Mammary epithelial cell (primary cell): ENCODE data around the gene PCDHGB6.
"Not testable (repeated sequence)": the region's sequence is repeated elsewhere in the genome, so short reads cannot be mapped to it uniquely, and the experiment has no call there.

ENCODE experiments used
- CTCF ChIP-seq, 2 donors: IDR thresholded peaks in 1 of 2; conservative IDR thresholded peaks in 1 of 2; 2 replicates each; pipeline ENCODE4 v1.5.1; 2011 to 2012; ENCODE audit warnings: inconsistent platforms in 2 of 2, low read length in 2 of 2, mild to moderate bottlenecking in 2 of 2, control low read depth in 1 of 2, low read depth in 1 of 2; ENCODE audit not compliant: insufficient read depth in 1 of 2; ENCODE audit errors: extremely low read depth in 1 of 2
- EZH2 ChIP-seq: IDR thresholded peaks from 2 replicates; pipeline ENCODE4 v1.6.1; 2012; ENCODE audit warnings: low read length, inconsistent platforms, borderline replicate concordance

DNA sequence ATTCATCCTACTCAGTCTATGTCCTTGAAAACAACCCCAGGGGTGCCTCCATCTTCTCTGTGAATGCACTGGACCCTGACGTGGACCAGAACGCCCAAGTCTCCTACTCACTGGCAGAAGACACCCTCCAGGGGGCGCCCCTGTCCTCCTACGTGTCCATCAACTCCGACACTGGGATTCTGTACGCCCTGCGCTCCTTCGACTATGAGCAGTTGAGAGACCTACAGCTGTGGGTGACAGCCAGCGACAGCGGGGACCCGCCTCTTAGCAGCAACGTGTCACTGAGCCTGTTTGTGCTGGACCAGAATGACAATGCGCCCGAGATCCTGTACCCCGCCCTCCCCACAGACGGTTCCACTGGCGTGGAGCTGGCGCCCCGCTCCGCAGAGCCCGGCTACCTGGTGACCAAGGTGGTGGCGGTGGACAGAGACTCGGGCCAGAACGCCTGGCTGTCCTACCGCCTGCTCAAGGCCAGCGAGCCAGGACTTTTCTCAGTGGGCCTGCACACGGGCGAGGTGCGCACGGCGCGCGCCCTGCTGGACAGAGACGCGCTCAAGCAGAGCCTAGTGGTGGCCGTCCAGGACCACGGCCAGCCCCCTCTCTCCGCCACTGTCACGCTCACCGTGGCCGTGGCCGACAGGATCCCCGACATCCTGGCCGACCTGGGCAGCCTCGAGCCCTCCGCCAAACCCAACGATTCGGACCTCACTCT, 32.2 kb upstream of the PCDHGB6 start:
- not testable (repeated sequence) for TF ChIP-seq CTCF (conservative IDR thresholded peaks at IDR 0.05 in 1 of 2, IDR thresholded peaks at IDR 0.05 in 1 of 2; ENCODE audit: extremely low read depth in 1 of 2, insufficient read depth in 1 of 2, low read depth in 1 of 2, low read length in 2 of 2); EZH2
